KMS-11 (cell line): ENCODE measurements around the gene RHOC.

Experiments
- H2AFZ ChIP-seq: fragments of 200-600 bp; sonication (generic); 2 replicates; pipeline ENCODE4 v1.6.1; 2016; ENCODE audit warnings: antibody characterized with exemption, mixed run types, low read depth
- H3K27ac ChIP-seq: fragments of 200-600 bp; sonication (generic); 2 replicates; pipeline ENCODE4 v1.6.1; 2016; ENCODE audit warnings: mild to moderate bottlenecking, mixed run types
- H3K27me3 ChIP-seq: fragments of 200-600 bp; sonication (generic); 2 replicates; pipeline ENCODE4 v1.6.1; 2017; ENCODE audit warnings: mild to moderate bottlenecking, low read depth, mixed run types, moderate library complexity; ENCODE audit not compliant: insufficient read depth
- H3K36me3 ChIP-seq: fragments of 200-600 bp; sonication (generic); 2 replicates; pipeline ENCODE4 v1.6.1; 2017; ENCODE audit warnings: mild to moderate bottlenecking, mixed run types; ENCODE audit not compliant: insufficient read depth
- H3K4me1 ChIP-seq: fragments of 200-600 bp; sonication (generic); 2 replicates; pipeline ENCODE4 v1.6.1; 2016; ENCODE audit warnings: mild to moderate bottlenecking, low read depth, mixed run types; ENCODE audit not compliant: poor library complexity, severe bottlenecking
- H3K4me2 ChIP-seq: fragments of 200-600 bp; sonication (generic); 2 replicates; pipeline ENCODE4 v1.7.0; 2016; ENCODE audit warnings: mild to moderate bottlenecking, mixed run types
- H3K4me3 ChIP-seq: fragments of 200-600 bp; sonication (generic); IDR thresholded peaks from 2 replicates; pipeline ENCODE4 v1.6.1; 2017; ENCODE audit warnings: low read depth, low read length, mixed read lengths; ENCODE audit not compliant: insufficient read depth
- H3K79me2 ChIP-seq: fragments of 200-600 bp; sonication (generic); 2 replicates; pipeline ENCODE4 v1.6.1; 2016; ENCODE audit warnings: low read depth, mixed run types; ENCODE audit not compliant: insufficient read depth
- H3K9ac ChIP-seq: fragments of 200-600 bp; sonication (generic); 2 replicates; pipeline ENCODE4 v1.6.1; 2016; ENCODE audit warnings: mild to moderate bottlenecking, mixed run types
- H4K20me1 ChIP-seq: fragments of 200-600 bp; sonication (generic); 2 replicates; pipeline ENCODE4 v1.6.1; 2016; ENCODE audit warnings: mild to moderate bottlenecking, mixed run types; ENCODE audit not compliant: insufficient read depth
- TF ChIP-seq, protein P1 (sequence below): fragments of 200-600 bp; sonication (generic); conservative IDR thresholded peaks from 2 replicates; pipeline ENCODE4 v1.6.1; 2017; ENCODE audit warnings: low read depth, mild to moderate bottlenecking, antibody characterized with exemption, low read length, moderate library complexity, mixed read lengths

The RHOC gene

DNA sequence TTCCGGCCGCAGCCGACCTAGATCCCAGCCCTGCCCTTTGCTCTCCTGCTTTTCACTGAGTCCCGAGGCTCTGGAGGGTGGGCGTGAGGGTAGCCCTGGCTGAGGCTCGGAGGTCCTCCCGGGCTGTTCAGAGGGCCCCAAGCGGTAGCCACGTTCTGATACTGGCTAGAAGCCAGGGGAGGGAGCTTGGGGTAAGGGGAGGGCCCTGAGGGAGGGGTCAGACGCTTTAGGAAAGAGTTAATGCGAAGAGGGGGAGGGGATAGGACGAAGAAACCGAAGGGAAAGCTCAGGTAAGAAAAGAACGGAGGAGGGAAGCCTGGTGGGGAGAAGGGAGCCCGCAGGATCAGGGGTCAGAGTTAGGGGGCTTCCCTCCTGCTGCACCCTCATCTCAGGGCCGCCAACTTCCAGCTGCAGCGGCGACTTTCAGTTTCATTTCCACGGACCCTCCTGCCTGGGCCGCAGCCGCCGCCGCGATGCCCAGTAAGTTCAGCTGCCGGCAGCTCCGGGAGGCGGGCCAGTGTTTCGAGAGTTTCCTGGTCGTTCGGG lies 32.4 kb downstream of the RHOC start, which contains the start of gene MOV10:
MOV10 (plus strand) TSS at position 220 of the 546 bp plus-strand sequence; CDS start at position 474, 254 bp downstream.
- peak within 1 kb of the TSS; percentile 95 for H3K4me2 ChIP-seq
- H3K36me3 ChIP-seq, result no peaks in the 10 kb centered on the region
- H3K4me1 ChIP-seq, result peaks cover 20% of the 10 kb centered on the region
- TF ChIP-seq, protein P1, sequence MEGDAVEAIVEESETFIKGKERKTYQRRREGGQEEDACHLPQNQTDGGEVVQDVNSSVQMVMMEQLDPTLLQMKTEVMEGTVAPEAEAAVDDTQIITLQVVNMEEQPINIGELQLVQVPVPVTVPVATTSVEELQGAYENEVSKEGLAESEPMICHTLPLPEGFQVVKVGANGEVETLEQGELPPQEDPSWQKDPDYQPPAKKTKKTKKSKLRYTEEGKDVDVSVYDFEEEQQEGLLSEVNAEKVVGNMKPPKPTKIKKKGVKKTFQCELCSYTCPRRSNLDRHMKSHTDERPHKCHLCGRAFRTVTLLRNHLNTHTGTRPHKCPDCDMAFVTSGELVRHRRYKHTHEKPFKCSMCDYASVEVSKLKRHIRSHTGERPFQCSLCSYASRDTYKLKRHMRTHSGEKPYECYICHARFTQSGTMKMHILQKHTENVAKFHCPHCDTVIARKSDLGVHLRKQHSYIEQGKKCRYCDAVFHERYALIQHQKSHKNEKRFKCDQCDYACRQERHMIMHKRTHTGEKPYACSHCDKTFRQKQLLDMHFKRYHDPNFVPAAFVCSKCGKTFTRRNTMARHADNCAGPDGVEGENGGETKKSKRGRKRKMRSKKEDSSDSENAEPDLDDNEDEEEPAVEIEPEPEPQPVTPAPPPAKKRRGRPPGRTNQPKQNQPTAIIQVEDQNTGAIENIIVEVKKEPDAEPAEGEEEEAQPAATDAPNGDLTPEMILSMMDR, result no peak
- peak within 1 kb of the TSS; percentile 64 for H3K27ac ChIP-seq
- peak within 1 kb of the TSS; percentile 67 for H2AFZ ChIP-seq
- no peaks in the 10 kb centered on the region for H3K27me3 ChIP-seq
- H4K20me1 ChIP-seq, result no peaks in the 10 kb centered on the region
- no peaks in the 10 kb centered on the region for H3K79me2 ChIP-seq
- H3K4me3 ChIP-seq, result no peak within 1 kb of the TSS
- peak within 1 kb of the TSS; percentile 85 for H3K9ac ChIP-seq

DNA sequence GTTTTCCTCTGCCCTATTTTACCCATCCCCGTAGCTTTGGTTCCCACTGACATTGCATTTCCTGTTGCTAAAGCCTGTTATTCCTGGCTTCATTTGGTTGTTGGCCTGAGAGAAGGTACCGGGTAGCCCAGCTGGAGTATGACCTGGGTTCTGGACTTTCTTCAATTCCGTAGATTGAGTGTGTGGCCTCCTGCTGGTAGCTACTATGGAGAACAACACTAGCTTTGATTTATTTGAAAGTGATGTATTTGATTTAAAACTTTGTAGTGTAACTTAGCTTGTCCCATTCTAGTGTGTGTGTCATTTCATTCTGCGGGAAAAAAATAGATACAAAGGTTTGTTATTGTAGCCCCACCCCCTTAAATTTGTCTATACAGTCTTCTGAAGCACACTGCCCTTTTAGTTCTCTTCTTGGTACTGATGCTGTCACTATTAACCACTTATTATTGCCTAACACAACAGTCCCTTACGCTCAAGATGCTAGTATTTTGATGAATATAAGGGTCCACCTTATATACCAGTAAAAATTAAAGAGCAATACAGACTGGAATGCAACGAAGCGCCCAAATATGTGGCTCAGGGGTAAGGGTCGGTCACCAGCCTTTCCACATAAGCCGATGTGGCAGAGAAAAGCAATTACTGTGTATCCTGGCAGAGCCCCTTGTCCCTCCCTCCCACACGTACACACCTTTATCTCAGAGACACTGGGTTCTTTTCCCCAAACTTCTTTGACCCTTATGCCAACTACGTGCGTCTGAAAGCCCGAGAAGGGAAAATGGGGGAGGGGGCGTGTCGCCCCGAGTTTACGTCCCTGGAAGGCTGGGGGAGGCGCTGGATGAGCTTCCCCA lies 33.1 kb downstream of the RHOC start:
- TF ChIP-seq, protein P1, result peak; percentile 51
- Histone ChIP-seq H3K27me3 (no peaks in the 10 kb centered on the region), H3K4me2 (peak overlapping the region; percentile 95), H3K4me3 (no peak overlapping the region), H3K36me3 (no peaks in the 10 kb centered on the region), H3K79me2 (no peaks in the 10 kb centered on the region), H3K4me1 (peaks cover 26% of the 10 kb centered on the region), H3K27ac (peak overlapping the region; percentile 64), H4K20me1 (no peaks in the 10 kb centered on the region), H3K9ac (peak overlapping the region; percentile 85), H2AFZ (peak overlapping the region; percentile 67; the same call in 1 of the 2 replicates)

DNA sequence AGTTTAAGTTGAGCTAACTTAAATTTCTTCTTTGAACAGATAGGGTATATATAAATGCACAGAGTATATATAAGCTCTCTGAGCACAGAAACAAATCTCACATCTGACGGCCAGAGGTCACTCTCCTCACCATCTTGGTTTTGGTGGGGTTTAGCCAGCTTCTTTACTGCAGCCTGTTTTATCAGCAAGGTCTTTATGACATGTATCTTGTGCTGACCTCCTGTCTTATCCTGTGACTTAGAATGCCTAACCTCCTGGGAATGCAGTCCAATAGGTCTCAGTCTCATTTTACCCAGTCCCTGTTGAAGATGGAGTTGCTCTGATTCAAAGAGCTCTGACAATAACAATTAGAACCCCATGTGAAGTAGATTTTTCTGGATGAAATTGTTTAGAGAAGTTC lies 34.1 kb downstream of the RHOC start:
- Histone ChIP-seq H3K9ac (no peak overlapping the region), H3K79me2 (no peaks in the 10 kb centered on the region), H2AFZ (no peak overlapping the region), H3K4me2 (no peak overlapping the region; the same call in 1 of the 2 replicates), H3K4me1 (peaks cover 36% of the 10 kb centered on the region), H3K27me3 (no peaks in the 10 kb centered on the region), H3K27ac (no peak overlapping the region), H3K4me3 (no peak overlapping the region), H4K20me1 (no peaks in the 10 kb centered on the region), H3K36me3 (no peaks in the 10 kb centered on the region)
- TF ChIP-seq, protein P1, result no peak

DNA sequence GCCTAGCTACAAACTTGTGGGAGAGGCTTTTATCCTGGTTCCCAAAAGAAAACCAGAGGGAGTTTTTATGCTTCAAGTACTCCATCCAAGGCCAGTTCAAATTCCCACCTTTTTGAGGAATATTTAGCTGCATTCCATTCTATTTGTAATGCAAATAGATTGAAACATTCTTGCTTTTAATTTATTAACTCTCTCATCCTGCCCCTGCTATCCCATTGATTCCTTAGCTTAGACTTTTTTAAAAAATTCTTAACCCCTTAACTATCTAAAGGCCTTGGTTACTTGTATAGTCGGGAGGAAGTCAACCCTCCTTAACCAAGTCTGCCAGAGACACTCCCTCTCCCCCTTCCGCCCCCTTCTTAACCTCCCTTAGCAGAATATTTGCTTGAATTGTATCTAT lies 34.9 kb downstream of the RHOC start:
- Histone ChIP-seq H3K4me3 (no peak overlapping the region), H3K4me2 (no peak overlapping the region), H3K4me1 (peaks cover 41% of the 10 kb centered on the region), H3K36me3 (no peaks in the 10 kb centered on the region), H3K9ac (no peak overlapping the region), H4K20me1 (no peaks in the 10 kb centered on the region), H3K27ac (no peak overlapping the region), H3K79me2 (no peaks in the 10 kb centered on the region), H2AFZ (no peak overlapping the region), H3K27me3 (no peaks in the 10 kb centered on the region)
- TF ChIP-seq, protein P1, result no peak
